Measurements from ENCODE around the gene ZNF248. TPM values are rescaled to one million over a fixed set of nuclear protein-coding genes. Genes with fewer than 3 reads are reported as not detected.

ZNF248 gene
- total RNA-seq = 8.6 and 9.9 TPM in 2 replicates
- polyA plus RNA-seq = 11.1 and 12.0 TPM in 2 replicates

GRCh38 chr10:37857287-37858211 lies at the start of gene ZNF248:
Gene ZNF248 (minus strand): TSS chr10:37857610. CDS start chr10:37856310, 1,300 bp downstream.
- Histone ChIP-seq H3K4me3 (peak within 1 kb of the TSS; percentile 58), H3K36me3 (no peaks in the 10 kb centered on the region), H3K27me3 (no peaks in the 10 kb centered on the region), H3K27ac (peak within 1 kb of the TSS; percentile 99), H3K4me1 (ENCODE audit: low read depth) (no peaks in the 10 kb centered on the region), H3K9me3 (ENCODE audit: low read depth) (no peaks in the 10 kb centered on the region)
- DNase-seq (ENCODE audit: low read depth in 1 of 2, low spot score in 1 of 2) = peak; percentile 90 to 98
- TF ChIP-seq CTCF (IDR thresholded peaks at IDR 0.05; ENCODE audit: low read depth, low read length) = no peak

- no peak for TF ChIP-seq CTCF (IDR thresholded peaks at IDR 0.05; ENCODE audit: low read depth, low read length)
- DNase-seq (ENCODE audit: low read depth in 1 of 2, low spot score in 1 of 2) = no peak
- Histone ChIP-seq H3K27ac (no peak overlapping the region), H3K27me3 (no peaks in the 10 kb centered on the region), H3K9me3 (ENCODE audit: low read depth) (no peaks in the 10 kb centered on the region), H3K4me3 (no peak overlapping the region), H3K4me1 (ENCODE audit: low read depth) (no peaks in the 10 kb centered on the region), H3K36me3 (no peaks in the 10 kb centered on the region)
These were observed 49.0 kb upstream of the ZNF248 start for GRCh38 chr10:37906382-37906781.

- Histone ChIP-seq H3K36me3 (no peaks in the 10 kb centered on the region), H3K27ac (no peak overlapping the region), H3K27me3 (no peaks in the 10 kb centered on the region), H3K9me3 (ENCODE audit: low read depth) (no peaks in the 10 kb centered on the region), H3K4me1 (ENCODE audit: low read depth) (no peaks in the 10 kb centered on the region), H3K4me3 (no peak overlapping the region)
- no peak for DNase-seq (ENCODE audit: low read depth in 1 of 2, low spot score in 1 of 2)
- TF ChIP-seq CTCF (IDR thresholded peaks at IDR 0.05; ENCODE audit: low read depth, low read length) = no peak
These were observed 39.0 kb upstream of the ZNF248 start for GRCh38 chr10:37896436-37896835.

- Histone ChIP-seq H3K36me3 (no peaks in the 10 kb centered on the region), H3K27ac (no peak overlapping the region), H3K27me3 (no peaks in the 10 kb centered on the region), H3K4me3 (no peak overlapping the region), H3K9me3 (ENCODE audit: low read depth) (no peaks in the 10 kb centered on the region), H3K4me1 (ENCODE audit: low read depth) (no peaks in the 10 kb centered on the region)
- DNase-seq (ENCODE audit: low read depth in 1 of 2, low spot score in 1 of 2) = no peak
- TF ChIP-seq CTCF (IDR thresholded peaks at IDR 0.05; ENCODE audit: low read depth, low read length) = no peak
These were observed 38.3 kb upstream of the ZNF248 start for GRCh38 chr10:37895674-37896073.

- Histone ChIP-seq H3K27ac (no peak overlapping the region), H3K4me1 (ENCODE audit: low read depth) (no peaks in the 10 kb centered on the region), H3K36me3 (no peaks in the 10 kb centered on the region), H3K4me3 (no peak overlapping the region), H3K27me3 (no peaks in the 10 kb centered on the region), H3K9me3 (ENCODE audit: low read depth) (no peaks in the 10 kb centered on the region)
- TF ChIP-seq CTCF (IDR thresholded peaks at IDR 0.05; ENCODE audit: low read depth, low read length) = no peak
- DNase-seq (ENCODE audit: low read depth in 1 of 2, low spot score in 1 of 2) = no peak
These were observed 28.4 kb upstream of the ZNF248 start for GRCh38 chr10:37885850-37886249.

Data from cardiac muscle cell (in vitro differentiated cells and primary cell).